Endothelial cell (in vitro differentiated cells): ENCODE data around the gene ABHD17C. TPM values are rescaled to one million over a fixed set of nuclear protein-coding genes. Genes with fewer than 3 reads are reported as not detected.
"Not testable (repeated sequence)": the region's sequence is repeated elsewhere in the genome, so short reads cannot be mapped to it uniquely, and the experiment has no call there.

Experiments
- DNase-seq: peaks from one replicate; pipeline ENCODE4 v3.0.0; 2021; ENCODE audit warnings: low spot score
- H3K27ac Mint-ChIP-seq: one replicate; pipeline ENCODE4 v1.8.0; 2021; ENCODE audit warnings: mixed read lengths, inconsistent platforms; ENCODE audit not compliant: unreplicated experiment
- H3K27me3 Mint-ChIP-seq: one replicate; pipeline ENCODE4 v1.8.0; 2021; ENCODE audit warnings: mild to moderate bottlenecking, moderate library complexity, mixed read lengths, inconsistent platforms; ENCODE audit not compliant: unreplicated experiment
- H3K36me3 Mint-ChIP-seq: one replicate; pipeline ENCODE4 v1.8.0; 2021; ENCODE audit warnings: mild to moderate bottlenecking, low read depth, mixed read lengths, inconsistent platforms; ENCODE audit not compliant: unreplicated experiment
- H3K4me1 Mint-ChIP-seq: one replicate; pipeline ENCODE4 v1.8.0; 2021; ENCODE audit warnings: mild to moderate bottlenecking, mixed read lengths, inconsistent platforms; ENCODE audit not compliant: unreplicated experiment
- H3K4me3 Mint-ChIP-seq: one replicate; pipeline ENCODE4 v1.8.0; 2021; ENCODE audit warnings: mild to moderate bottlenecking, mixed read lengths, inconsistent platforms; ENCODE audit not compliant: unreplicated experiment
- H3K9me3 Mint-ChIP-seq: one replicate; pipeline ENCODE4 v1.8.0; 2021; ENCODE audit warnings: mixed read lengths, inconsistent platforms; ENCODE audit not compliant: unreplicated experiment
- long read RNA-seq: library from polyadenylated mRNA; unstranded; transcript quantifications from one replicate; pipeline ENCODE4 v2.0.0, GENCODE V29; 2020; ENCODE audit not compliant: unreplicated experiment
- total RNA-seq: library from RNA; stranded (reverse); fragmentation: NEBNext Ultra II Directional; extraction: Animal tissue kit (Norgen Biotek cat#: 25700); gene quantifications from one replicate; pipeline ENCODE4 v1.2.1, GENCODE V29; 2021; ENCODE audit not compliant: unreplicated experiment
- TF ChIP-seq, protein P1 (sequence below): fragments of 200-600 bp; sonication (generic); IDR thresholded peaks from one replicate; pipeline ENCODE4 v1.5.0; 2021; ENCODE audit warnings: antibody characterized with exemption; ENCODE audit not compliant: unreplicated experiment

The ABHD17C gene
- 3.3 TPM for total RNA-seq
- long read RNA-seq, partial matches to known transcripts, result 1 of 1 reads
- long read RNA-seq, other reads (novel, unspliced or antisense), result 0 of 1 reads

DNA sequence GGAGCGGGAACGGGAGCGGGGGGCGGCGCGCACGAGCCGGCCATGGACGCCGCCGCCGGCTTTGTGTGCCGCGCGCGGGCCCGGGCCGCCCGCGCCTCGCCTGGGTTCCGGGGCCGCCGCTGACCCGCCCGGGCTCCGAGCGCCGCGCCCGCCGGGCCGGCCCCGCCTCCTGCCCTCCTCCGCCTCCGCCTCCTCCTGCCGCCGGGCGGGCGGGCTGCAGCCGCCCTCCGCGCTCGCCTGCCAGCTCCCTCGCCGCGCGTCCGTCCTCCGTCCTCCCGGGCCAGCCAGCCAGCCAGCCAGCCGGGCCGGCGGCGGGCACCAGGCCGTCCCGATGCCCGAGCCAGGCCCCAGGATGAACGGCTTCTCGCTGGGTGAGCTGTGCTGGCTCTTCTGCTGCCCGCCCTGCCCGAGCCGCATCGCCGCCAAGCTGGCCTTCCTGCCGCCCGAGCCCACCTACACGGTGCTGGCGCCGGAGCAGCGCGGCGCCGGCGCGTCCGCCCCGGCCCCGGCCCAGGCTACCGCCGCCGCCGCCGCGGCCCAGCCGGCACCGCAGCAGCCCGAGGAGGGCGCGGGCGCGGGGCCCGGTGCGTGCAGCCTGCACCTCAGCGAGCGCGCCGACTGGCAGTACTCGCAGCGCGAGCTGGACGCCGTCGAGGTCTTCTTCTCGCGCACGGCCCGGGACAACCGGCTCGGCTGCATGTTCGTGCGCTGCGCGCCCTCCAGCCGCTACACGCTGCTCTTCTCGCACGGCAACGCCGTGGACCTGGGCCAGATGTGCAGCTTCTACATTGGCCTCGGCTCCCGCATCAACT lies at the start of gene ABHD17C:
ABHD17C (plus strand) TSS at position 212 of the 812 bp plus-strand sequence; CDS start at position 332, 120 bp downstream.
- Mint-ChIP-seq H3K9me3 (no peaks in the 10 kb centered on the region), H3K27me3 (peaks cover 8% of the 10 kb centered on the region), H3K27ac (peak within 1 kb of the TSS; percentile 52), H3K4me1 (peaks cover 14% of the 10 kb centered on the region), H3K4me3 (peak within 1 kb of the TSS; percentile 94), H3K36me3 (no peaks in the 10 kb centered on the region)
- TF ChIP-seq, protein P1, sequence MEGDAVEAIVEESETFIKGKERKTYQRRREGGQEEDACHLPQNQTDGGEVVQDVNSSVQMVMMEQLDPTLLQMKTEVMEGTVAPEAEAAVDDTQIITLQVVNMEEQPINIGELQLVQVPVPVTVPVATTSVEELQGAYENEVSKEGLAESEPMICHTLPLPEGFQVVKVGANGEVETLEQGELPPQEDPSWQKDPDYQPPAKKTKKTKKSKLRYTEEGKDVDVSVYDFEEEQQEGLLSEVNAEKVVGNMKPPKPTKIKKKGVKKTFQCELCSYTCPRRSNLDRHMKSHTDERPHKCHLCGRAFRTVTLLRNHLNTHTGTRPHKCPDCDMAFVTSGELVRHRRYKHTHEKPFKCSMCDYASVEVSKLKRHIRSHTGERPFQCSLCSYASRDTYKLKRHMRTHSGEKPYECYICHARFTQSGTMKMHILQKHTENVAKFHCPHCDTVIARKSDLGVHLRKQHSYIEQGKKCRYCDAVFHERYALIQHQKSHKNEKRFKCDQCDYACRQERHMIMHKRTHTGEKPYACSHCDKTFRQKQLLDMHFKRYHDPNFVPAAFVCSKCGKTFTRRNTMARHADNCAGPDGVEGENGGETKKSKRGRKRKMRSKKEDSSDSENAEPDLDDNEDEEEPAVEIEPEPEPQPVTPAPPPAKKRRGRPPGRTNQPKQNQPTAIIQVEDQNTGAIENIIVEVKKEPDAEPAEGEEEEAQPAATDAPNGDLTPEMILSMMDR, result no peak
- peak; percentile 58 for DNase-seq

DNA sequence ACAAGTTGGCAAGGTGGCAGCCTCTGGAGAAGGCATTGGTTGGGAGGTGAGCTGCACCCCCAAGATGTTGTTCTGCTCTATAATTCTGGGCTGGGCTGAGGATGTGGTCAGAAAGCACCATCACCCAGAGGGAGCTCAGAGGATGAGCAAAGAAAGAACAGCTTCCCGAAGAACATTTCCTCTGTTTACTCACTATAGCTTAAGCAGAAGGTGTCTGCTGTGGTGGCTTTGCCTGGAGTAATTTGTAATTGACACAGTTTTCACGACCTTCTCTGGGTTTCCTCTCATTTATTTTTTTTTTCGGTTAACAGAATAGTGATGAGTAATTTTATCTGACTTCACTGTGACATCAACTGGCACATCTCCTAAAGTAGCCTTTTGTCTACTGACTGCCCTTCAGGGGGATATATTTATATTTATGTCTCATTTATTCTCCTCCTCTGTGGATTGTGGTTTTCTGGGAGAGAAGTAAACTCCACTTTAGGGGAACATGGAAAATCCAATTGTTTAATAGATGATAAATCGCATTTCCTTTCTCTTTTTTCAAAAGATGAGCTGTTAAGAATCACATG lies 49.5 kb upstream of the ABHD17C start:
- Mint-ChIP-seq H3K4me3 (no peak overlapping the region), H3K27ac (no peak overlapping the region), H3K36me3 (no peaks in the 10 kb centered on the region), H3K9me3 (peaks cover 4% of the 10 kb centered on the region), H3K4me1 (no peaks in the 10 kb centered on the region), H3K27me3 (no peaks in the 10 kb centered on the region)
- TF ChIP-seq, protein P1, result no peak
- no peak for DNase-seq

DNA sequence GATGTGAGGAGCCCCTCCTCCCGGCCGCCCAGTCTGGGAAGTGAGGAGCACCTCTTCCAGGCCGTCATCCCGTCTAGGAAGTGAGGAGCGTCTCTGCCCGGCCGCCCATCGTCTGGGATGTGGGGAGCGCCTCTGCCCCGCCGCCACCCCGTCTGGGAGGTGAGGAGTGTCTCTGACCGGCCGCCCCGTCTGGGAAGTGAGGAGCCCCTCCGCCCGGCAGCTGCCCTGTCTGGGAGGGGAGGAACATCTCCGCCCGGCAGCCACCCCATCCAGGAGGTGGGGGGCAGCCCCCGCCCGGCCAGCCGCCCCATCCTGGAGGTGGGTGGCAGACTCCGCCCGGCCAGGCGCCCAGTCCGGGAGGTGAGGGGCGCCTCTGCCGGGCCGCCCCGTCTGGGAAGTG lies 47.7 kb upstream of the ABHD17C start:
- H3K4me3 Mint-ChIP-seq, DNase-seq, H3K27ac Mint-ChIP-seq, H3K9me3 Mint-ChIP-seq, H3K4me1 Mint-ChIP-seq, H3K27me3 Mint-ChIP-seq, H3K36me3 Mint-ChIP-seq: not testable (repeated sequence)

DNA sequence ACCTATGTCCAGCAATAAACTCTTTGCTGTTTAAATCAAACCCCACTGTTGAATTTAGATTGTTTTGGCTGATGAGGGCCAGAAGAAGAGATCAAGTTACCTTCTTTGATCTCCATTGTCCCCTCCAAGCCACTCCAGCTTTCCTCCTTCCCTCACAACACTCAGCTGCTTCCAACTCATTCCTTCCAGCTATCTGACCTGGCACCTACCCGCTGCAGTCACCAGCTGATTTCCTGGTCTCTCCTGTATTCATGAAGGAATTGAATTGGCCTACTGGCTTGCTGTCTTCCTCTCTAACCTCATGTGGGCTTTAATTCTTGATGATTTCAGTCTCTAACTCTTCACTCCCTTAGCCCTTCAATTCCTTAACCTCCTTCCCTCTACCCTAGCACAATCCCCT lies 40.8 kb upstream of the ABHD17C start:
- DNase-seq, result no peak

DNA sequence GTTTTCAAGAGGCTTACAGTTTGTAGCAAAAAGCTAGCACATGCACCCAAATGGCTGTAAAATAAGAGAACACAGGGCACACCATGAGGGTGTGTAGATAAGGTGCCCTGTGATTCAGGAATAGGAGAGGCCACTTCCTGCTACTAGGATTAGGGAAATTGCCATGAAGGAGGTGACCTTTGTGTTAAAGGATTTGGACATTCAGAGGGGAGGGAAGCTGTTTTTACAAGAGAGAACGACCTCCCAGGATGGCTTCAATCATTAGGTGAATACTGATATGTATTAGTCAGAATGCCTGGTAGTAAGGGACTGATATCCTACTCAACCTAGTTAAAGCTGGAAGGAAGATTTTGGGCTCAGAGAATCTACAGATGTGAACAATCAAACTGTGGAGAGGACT lies 35.7 kb upstream of the ABHD17C start:
- peaks cover 6% of the 10 kb centered on the region for H3K4me1 Mint-ChIP-seq
- H3K9me3 Mint-ChIP-seq, result no peaks in the 10 kb centered on the region
- TF ChIP-seq, protein P1, result no peak
- no peak overlapping the region for H3K4me3 Mint-ChIP-seq
- H3K27ac Mint-ChIP-seq, result no peak overlapping the region
- no peaks in the 10 kb centered on the region for H3K36me3 Mint-ChIP-seq
- DNase-seq, result no peak
- H3K27me3 Mint-ChIP-seq, result peaks cover 1% of the 10 kb centered on the region

More for the DNA sequence above, 40.8 kb upstream of the ABHD17C start:
- H3K9me3 Mint-ChIP-seq, result no peaks in the 10 kb centered on the region
- peaks cover 1% of the 10 kb centered on the region for H3K27me3 Mint-ChIP-seq
- H3K4me3 Mint-ChIP-seq, result no peak overlapping the region
- H3K27ac Mint-ChIP-seq, result no peak overlapping the region
- TF ChIP-seq, protein P1, result no peak
- peaks cover 5% of the 10 kb centered on the region for H3K36me3 Mint-ChIP-seq
- peaks cover 7% of the 10 kb centered on the region for H3K4me1 Mint-ChIP-seq
